H9 (cell line): Measurements from ENCODE around the gene ARHGDIA. TPM values are rescaled to one million over a fixed set of nuclear protein-coding genes. Genes with fewer than 3 reads are reported as not detected.

Experiments used
- DNase-seq: peaks from one replicate; pipeline ENCODE4 v3.0.0-alpha.2; 2017
- H2AFZ ChIP-seq: one replicate; pipeline ENCODE4 v1.6.1; 2013; ENCODE audit warnings: mild to moderate bottlenecking, low read length, control low read depth, moderate library complexity
- H2AK5ac ChIP-seq: 2 replicates; pipeline ENCODE4 v1.6.1; 2013; ENCODE audit warnings: low read length, control low read depth, mixed read lengths; ENCODE audit not compliant: insufficient read length
- H2BK120ac ChIP-seq: one replicate; pipeline ENCODE4 v1.6.1; 2013; ENCODE audit warnings: low read depth, mild to moderate bottlenecking, low read length, control low read depth, inconsistent platforms; ENCODE audit not compliant: poor library complexity, severe bottlenecking
- H2BK12ac ChIP-seq: 2 replicates; pipeline ENCODE4 v1.6.1; 2013; ENCODE audit warnings: low read length, control low read depth, mixed read lengths, low read depth; ENCODE audit not compliant: insufficient read length
- H2BK15ac ChIP-seq: 2 replicates; pipeline ENCODE4 v1.6.1; 2013; ENCODE audit warnings: low read depth, low read length, control low read depth
- H2BK20ac ChIP-seq: one replicate; pipeline ENCODE4 v1.6.1; 2013; ENCODE audit warnings: low read depth, mild to moderate bottlenecking, low read length, control low read depth, inconsistent platforms; ENCODE audit not compliant: poor library complexity, severe bottlenecking
- H2BK5ac ChIP-seq: 2 replicates; pipeline ENCODE4 v1.6.1; 2013; ENCODE audit warnings: low read length, control low read depth, mixed read lengths; ENCODE audit not compliant: insufficient read length
- H3K14ac ChIP-seq: 2 replicates; pipeline ENCODE4 v1.6.1; 2013; ENCODE audit warnings: low read length, control low read depth; ENCODE audit not compliant: insufficient read depth
- H3K18ac ChIP-seq: 2 replicates; pipeline ENCODE4 v1.6.1; 2013; ENCODE audit warnings: low read depth, mild to moderate bottlenecking, mixed read lengths, low read length, control low read depth; ENCODE audit not compliant: insufficient read length
- H3K23ac ChIP-seq: 2 replicates; pipeline ENCODE4 v1.6.1; 2013; ENCODE audit warnings: low read length, control low read depth, mixed read lengths, low read depth; ENCODE audit not compliant: insufficient read length
- H3K23me2 ChIP-seq: 2 replicates; pipeline ENCODE4 v1.6.1; 2013; ENCODE audit warnings: low read depth, mild to moderate bottlenecking, mixed read lengths, low read length, control low read depth; ENCODE audit not compliant: insufficient read length, poor library complexity, severe bottlenecking
- H3K27ac ChIP-seq: 2 replicates; pipeline ENCODE4 v1.5.1; 2013; ENCODE audit warnings: low read length, control low read depth, mixed read lengths, low read depth; ENCODE audit not compliant: insufficient read length
- H3K27me3 ChIP-seq: 2 replicates; pipeline ENCODE4 v1.6.1; 2013; ENCODE audit warnings: low read length, control low read depth, inconsistent platforms; ENCODE audit not compliant: insufficient read depth
- H3K4ac ChIP-seq: 2 replicates; pipeline ENCODE4 v1.6.1; 2013; ENCODE audit warnings: low read depth, mild to moderate bottlenecking, control low read depth, inconsistent platforms, low read length, moderate library complexity
- H3K4me1 ChIP-seq: 2 replicates; pipeline ENCODE4 v1.6.1; 2013; ENCODE audit warnings: low read length, control low read depth, inconsistent platforms; ENCODE audit not compliant: insufficient read depth
- H3K4me2 ChIP-seq: 2 replicates; pipeline ENCODE4 v1.6.1; 2013; ENCODE audit warnings: low read length, control low read depth, mixed read lengths; ENCODE audit not compliant: insufficient read length, insufficient read depth
- H3K56ac ChIP-seq: 2 replicates; pipeline ENCODE4 v1.6.1; 2013; ENCODE audit warnings: low read depth, mild to moderate bottlenecking, mixed read lengths, low read length, control low read depth; ENCODE audit not compliant: insufficient read length
- H3K79me1 ChIP-seq: 2 replicates; pipeline ENCODE4 v1.6.1; 2013; ENCODE audit warnings: low read depth, mild to moderate bottlenecking, moderate library complexity, low read length, control low read depth, inconsistent platforms; ENCODE audit not compliant: insufficient read depth, poor library complexity, severe bottlenecking
- H3K79me2 ChIP-seq: 2 replicates; pipeline ENCODE4 v1.6.1; 2013; ENCODE audit warnings: low read length, control low read depth, inconsistent platforms; ENCODE audit not compliant: insufficient read depth
- H3K9ac ChIP-seq: 2 replicates; pipeline ENCODE4 v1.6.1; 2013; ENCODE audit warnings: low read length, control low read depth, mixed read lengths; ENCODE audit not compliant: insufficient read length; ENCODE audit errors: extremely low read depth
- H3K9me3 ChIP-seq: one replicate; pipeline ENCODE4 v1.6.1; 2013; ENCODE audit warnings: low read depth, low read length, inconsistent platforms; ENCODE audit not compliant: control insufficient read depth
- H3T11ph ChIP-seq: one replicate; pipeline ENCODE4 v1.6.1; 2013; ENCODE audit warnings: mild to moderate bottlenecking, low read length, control low read depth, inconsistent platforms
- H4K20me1 ChIP-seq: one replicate; pipeline ENCODE4 v1.6.1; 2013; ENCODE audit not compliant: control insufficient read depth, insufficient read length, insufficient read depth
- H4K5ac ChIP-seq: 2 replicates; pipeline ENCODE4 v1.6.1; 2013; ENCODE audit warnings: low read depth, mild to moderate bottlenecking, mixed read lengths, low read length, control low read depth; ENCODE audit not compliant: insufficient read length
- H4K8ac ChIP-seq: replicated peaks from 2 replicates; pipeline ENCODE4 v1.6.1; 2013; ENCODE audit warnings: low read length, control low read depth, mixed read lengths, low read depth; ENCODE audit not compliant: insufficient read length
- H4K91ac ChIP-seq: 2 replicates; pipeline ENCODE4 v1.6.1; 2013; ENCODE audit warnings: low read depth, mild to moderate bottlenecking, moderate library complexity, mixed read lengths, low read length, control low read depth; ENCODE audit not compliant: insufficient read length
- H3K27ac Mint-ChIP-seq, 3 experiments: 2 replicates in 2 of 3; 3 replicates in 1 of 3; pipeline ENCODE4 v1.8.0; 2020 to 2021; ENCODE audit warnings: mixed read lengths in 3 of 3, mild to moderate bottlenecking in 1 of 3, moderate library complexity in 1 of 3
- H3K27me3 Mint-ChIP-seq: 2 replicates; pipeline ENCODE4 v1.8.0; 2021; ENCODE audit warnings: low read depth, mild to moderate bottlenecking, moderate library complexity, mixed read lengths
- H3K36me3 Mint-ChIP-seq, 3 experiments: 2 replicates in 2 of 3; 3 replicates in 1 of 3; pipeline ENCODE4 v1.8.0; 2020 to 2021; ENCODE audit warnings: low read depth in 3 of 3, mixed read lengths in 3 of 3; ENCODE audit not compliant: insufficient read depth in 1 of 3
- H3K4me1 Mint-ChIP-seq, 2 experiments: 2 replicates each; pipeline ENCODE4 v1.8.0; 2020; ENCODE audit warnings: mixed read lengths in 2 of 2
- H3K4me3 Mint-ChIP-seq, 2 experiments: 2 replicates in 1 of 2; 3 replicates in 1 of 2; pipeline ENCODE4 v1.8.0; 2020 to 2021; ENCODE audit warnings: mild to moderate bottlenecking in 2 of 2, mixed read lengths in 2 of 2, moderate library complexity in 1 of 2
- H3K9me3 Mint-ChIP-seq, 2 experiments: 2 replicates in 1 of 2; 3 replicates in 1 of 2; pipeline ENCODE4 v1.8.0; 2020; ENCODE audit warnings: mild to moderate bottlenecking in 2 of 2, mixed read lengths in 2 of 2, moderate library complexity in 1 of 2
- WGBS: extraction: QIAGEN DNeasy Blood & Tissue Kit; methylation state at CpG from one replicate; pipeline ENCODE4 v1.1.7; 2013; ENCODE audit warnings: missing lambda C conversion rate, low lambda C conversion rate, mixed read lengths; ENCODE audit not compliant: insufficient read length; ENCODE audit errors: extremely low coverage; 5-methylcytosine and 5-hydroxymethylcytosine counted together
- total RNA-seq: library from RNA; stranded (reverse); gene quantifications from 2 replicates; pipeline ENCODE4 v1.2.1, GENCODE V29; 2021
- TF ChIP-seq, protein P1 (sequence below): fragments of 200-600 bp; sonication (generic); conservative IDR thresholded peaks from 3 replicates; pipeline ENCODE4 v1.8.0; 2021; ENCODE audit warnings: antibody characterized with exemption, mild to moderate bottlenecking

ARHGDIA gene
- total RNA-seq, 1 experiment from 2014 or later: 247 TPM

GRCh38 chr17:81914103-81914850 is 43.1 kb upstream of the ARHGDIA start:
- no peaks in the 10 kb centered on the region; a peak in 1 of 5 replicates for H3K9me3 Mint-ChIP-seq
- TF ChIP-seq, protein P1, sequence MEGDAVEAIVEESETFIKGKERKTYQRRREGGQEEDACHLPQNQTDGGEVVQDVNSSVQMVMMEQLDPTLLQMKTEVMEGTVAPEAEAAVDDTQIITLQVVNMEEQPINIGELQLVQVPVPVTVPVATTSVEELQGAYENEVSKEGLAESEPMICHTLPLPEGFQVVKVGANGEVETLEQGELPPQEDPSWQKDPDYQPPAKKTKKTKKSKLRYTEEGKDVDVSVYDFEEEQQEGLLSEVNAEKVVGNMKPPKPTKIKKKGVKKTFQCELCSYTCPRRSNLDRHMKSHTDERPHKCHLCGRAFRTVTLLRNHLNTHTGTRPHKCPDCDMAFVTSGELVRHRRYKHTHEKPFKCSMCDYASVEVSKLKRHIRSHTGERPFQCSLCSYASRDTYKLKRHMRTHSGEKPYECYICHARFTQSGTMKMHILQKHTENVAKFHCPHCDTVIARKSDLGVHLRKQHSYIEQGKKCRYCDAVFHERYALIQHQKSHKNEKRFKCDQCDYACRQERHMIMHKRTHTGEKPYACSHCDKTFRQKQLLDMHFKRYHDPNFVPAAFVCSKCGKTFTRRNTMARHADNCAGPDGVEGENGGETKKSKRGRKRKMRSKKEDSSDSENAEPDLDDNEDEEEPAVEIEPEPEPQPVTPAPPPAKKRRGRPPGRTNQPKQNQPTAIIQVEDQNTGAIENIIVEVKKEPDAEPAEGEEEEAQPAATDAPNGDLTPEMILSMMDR: no peak
- Histone ChIP-seq H4K20me1 (no peaks in the 10 kb centered on the region), H3K27me3 (no peaks in the 10 kb centered on the region), H2BK20ac (no peak overlapping the region), H2BK5ac (no peak overlapping the region), H2AFZ (no peak overlapping the region), H3T11ph (no peak overlapping the region), H2BK15ac (no peak overlapping the region), H3K23me2 (peaks cover 11% of the 10 kb centered on the region), H3K4me1 (no peaks in the 10 kb centered on the region), H2BK12ac (no peak overlapping the region), H3K14ac (no peak overlapping the region), H3K4ac (no peak overlapping the region), H2BK120ac (no peak overlapping the region), H3K4me2 (no peak overlapping the region), H3K23ac (no peak overlapping the region), H3K79me2 (no peaks in the 10 kb centered on the region; the same call in 1 of the 2 replicates), H3K79me1 (no peaks in the 10 kb centered on the region), H2AK5ac (no peak overlapping the region), H3K9ac (no peak overlapping the region), H4K8ac (no peak overlapping the region), H4K91ac (no peak overlapping the region), H4K5ac (no peak overlapping the region), H3K56ac (no peak overlapping the region), H3K27ac (no peak overlapping the region), H3K9me3 (no peaks in the 10 kb centered on the region), H3K18ac (no peak overlapping the region)
- H3K27ac Mint-ChIP-seq: no peak overlapping the region
- WGBS: no CpG with 5 or more reads among the region's 36 CpGs
- H3K27me3 Mint-ChIP-seq: no peaks in the 10 kb centered on the region
- peaks cover 17 to 40% (median 38%) of the 10 kb centered on the region in 3 experiments; a peak in 6 of 7 replicates for H3K36me3 Mint-ChIP-seq
- peaks cover 11 to 16% of the 10 kb centered on the region in 2 experiments for H3K4me1 Mint-ChIP-seq
- no peak for DNase-seq
- no peak overlapping the region for H3K4me3 Mint-ChIP-seq
